ENCODE results near the gene AMHR2.
"Not testable (repeated sequence)": the region's sequence is repeated elsewhere in the genome, so short reads cannot be mapped to it uniquely, and the experiment has no call there.

Gene AMHR2

GRCh38 chr12:53423597-53423996, at the start of gene AMHR2:
Gene AMHR2, plus strand, starts transcription at chr12:53423855. Its CDS starts 80 bp downstream, at chr12:53423935.
- no peak for DNase-seq

GRCh38 chr12:53374277-53374676, 49.4 kb upstream of the AMHR2 start:
- not testable (repeated sequence) for DNase-seq

GRCh38 chr12:53376747-53377146, 46.9 kb upstream of the AMHR2 start:
- no peak for DNase-seq

- DNase-seq = no peak
Observed at GRCh38 chr12:53378222-53378621, 45.4 kb upstream of the AMHR2 start.

- peak; percentile 57 for DNase-seq
Observed at GRCh38 chr12:53378724-53379388, 44.8 kb upstream of the AMHR2 start.

- peak; percentile 100 for DNase-seq
Observed at GRCh38 chr12:53379389-53380103, 44.1 kb upstream of the AMHR2 start.

GRCh38 chr12:53380104-53380793, 43.4 kb upstream of the AMHR2 start, which contains the start of gene SP1:
Gene SP1, plus strand, starts transcription at chr12:53380176. Its CDS starts 116 bp downstream, at chr12:53380292.
- peak; percentile 98 for DNase-seq

GRCh38 chr12:53380794-53381730, 42.6 kb upstream of the AMHR2 start:
- DNase-seq = no peak

- DNase-seq = peak; percentile 47
Observed at GRCh38 chr12:53381731-53382630, 41.7 kb upstream of the AMHR2 start.

GRCh38 chr12:53383258-53383657, 40.4 kb upstream of the AMHR2 start:
- DNase-seq = no peak

GRCh38 chr12:53386381-53386780, 37.3 kb upstream of the AMHR2 start:
- not testable (repeated sequence) for DNase-seq

GRCh38 chr12:53388932-53389331, 34.7 kb upstream of the AMHR2 start:
- DNase-seq = no peak

- peak; percentile 26 for DNase-seq
Observed at GRCh38 chr12:53389702-53390101, 34.0 kb upstream of the AMHR2 start.

GRCh38 chr12:53391724-53392123, 31.9 kb upstream of the AMHR2 start:
- no peak for DNase-seq

GRCh38 chr12:53399896-53400295, 23.8 kb upstream of the AMHR2 start:
- no peak for DNase-seq

GRCh38 chr12:53402351-53402750, 21.3 kb upstream of the AMHR2 start:
- not testable (repeated sequence) for DNase-seq

GRCh38 chr12:53402871-53403270, 20.8 kb upstream of the AMHR2 start:
- no peak for DNase-seq

- DNase-seq = no peak
Observed at GRCh38 chr12:53410951-53411350, 12.7 kb upstream of the AMHR2 start.

GRCh38 chr12:53413485-53414204, 10.0 kb upstream of the AMHR2 start:
- no peak for DNase-seq

- DNase-seq = no peak
Observed at GRCh38 chr12:53414756-53415417, 8.8 kb upstream of the AMHR2 start.
